Astrocyte (in vitro differentiated cells and primary cell): ENCODE data around the gene GLS2. TPM values are rescaled to one million over a fixed set of nuclear protein-coding genes. Genes with fewer than 3 reads are reported as not detected.
A peak's percentile ranks its signal among the peaks of the same experiment; 100 is the strongest.

ENCODE experiments used
- DNase-seq: peaks from one replicate; pipeline ENCODE4 v3.0.0-alpha.2; 2010; ENCODE audit warnings: low read depth
- FAIRE-seq: peaks from 2 replicates; lab custom pipeline; 2011; peaks lifted over from hg19 to GRCh38; lab: Jason Lieb, UNC
- H2AFZ ChIP-seq: 2 replicates; pipeline ENCODE4 v1.6.0; 2012; ENCODE audit warnings: low read depth, low read length, inconsistent platforms
- H3K27ac ChIP-seq: 2 replicates; pipeline ENCODE4 v1.5.1; 2011; ENCODE audit warnings: low read depth, low read length, inconsistent platforms
- H3K27me3 ChIP-seq: 2 replicates; pipeline ENCODE4 v1.6.0; 2011; ENCODE audit warnings: low read length, inconsistent platforms; ENCODE audit not compliant: insufficient read depth
- H3K36me3 ChIP-seq: 2 replicates; pipeline ENCODE4 v1.5.1; 2011; ENCODE audit warnings: low read length, inconsistent platforms; ENCODE audit not compliant: insufficient read depth
- H3K4me1 ChIP-seq: 2 replicates; pipeline ENCODE4 v1.5.1; 2011; ENCODE audit warnings: low read length, inconsistent platforms; ENCODE audit not compliant: insufficient read depth
- H3K4me2 ChIP-seq: 2 replicates; pipeline ENCODE4 v1.6.0; 2012; ENCODE audit warnings: low read length, inconsistent platforms
- H3K4me3 ChIP-seq: 2 replicates; pipeline ENCODE4 v1.5.1; 2011; ENCODE audit warnings: low read depth, mild to moderate bottlenecking, low read length, inconsistent platforms; ENCODE audit not compliant: insufficient read depth
- H3K79me2 ChIP-seq: 2 replicates; pipeline ENCODE4 v1.6.0; 2012; ENCODE audit warnings: mild to moderate bottlenecking, low read length, inconsistent platforms; ENCODE audit not compliant: insufficient read depth
- H3K9ac ChIP-seq: 2 replicates; pipeline ENCODE4 v1.6.0; 2012; ENCODE audit warnings: mild to moderate bottlenecking, low read length, inconsistent platforms
- H3K9me3 ChIP-seq: 2 replicates; pipeline ENCODE4 v1.5.1; 2012; ENCODE audit warnings: low read depth, mild to moderate bottlenecking, low read length, inconsistent platforms; ENCODE audit not compliant: insufficient read depth
- H4K20me1 ChIP-seq: 2 replicates; pipeline ENCODE4 v1.6.0; 2012; ENCODE audit warnings: low read length, inconsistent platforms; ENCODE audit not compliant: insufficient read depth
- H3K27ac Mint-ChIP-seq: one replicate; pipeline ENCODE4 v1.8.0; 2021; ENCODE audit warnings: mild to moderate bottlenecking, mixed read lengths; ENCODE audit not compliant: unreplicated experiment
- H3K27me3 Mint-ChIP-seq: one replicate; pipeline ENCODE4 v1.8.0; 2021; ENCODE audit warnings: low read depth, mixed read lengths; ENCODE audit not compliant: unreplicated experiment
- H3K36me3 Mint-ChIP-seq: one replicate; pipeline ENCODE4 v1.8.0; 2021; ENCODE audit warnings: low read depth, mixed read lengths; ENCODE audit not compliant: unreplicated experiment
- H3K4me1 Mint-ChIP-seq: one replicate; pipeline ENCODE4 v1.8.0; 2021; ENCODE audit warnings: low read depth, mixed read lengths; ENCODE audit not compliant: unreplicated experiment
- H3K4me3 Mint-ChIP-seq: one replicate; pipeline ENCODE4 v1.8.0; 2021; ENCODE audit warnings: mild to moderate bottlenecking, moderate library complexity, mixed read lengths; ENCODE audit not compliant: unreplicated experiment
- H3K9me3 Mint-ChIP-seq: one replicate; pipeline ENCODE4 v1.8.0; 2021; ENCODE audit warnings: mild to moderate bottlenecking, mixed read lengths; ENCODE audit not compliant: unreplicated experiment
- EZH2 ChIP-seq: IDR thresholded peaks from 2 replicates; pipeline ENCODE4 v1.6.1; 2012; ENCODE audit warnings: mild to moderate bottlenecking, low read length, inconsistent platforms; ENCODE audit not compliant: insufficient read depth
- total RNA-seq: library from RNA; stranded (reverse); gene quantifications from 2 replicates; pipeline ENCODE4 v1.2.1, GENCODE V29; 2021
- TF ChIP-seq, protein P1 (sequence below): IDR thresholded peaks from 2 replicates; pipeline ENCODE4 v1.5.1; 2011; ENCODE audit warnings: low read depth, mild to moderate bottlenecking, inconsistent platforms, low read length, moderate library complexity; ENCODE audit not compliant: insufficient read depth

Gene GLS2
- total RNA-seq, 1 donor from 2014 or later = 1.1 TPM

- no peak for TF ChIP-seq EZH2
- TF ChIP-seq, protein P1, sequence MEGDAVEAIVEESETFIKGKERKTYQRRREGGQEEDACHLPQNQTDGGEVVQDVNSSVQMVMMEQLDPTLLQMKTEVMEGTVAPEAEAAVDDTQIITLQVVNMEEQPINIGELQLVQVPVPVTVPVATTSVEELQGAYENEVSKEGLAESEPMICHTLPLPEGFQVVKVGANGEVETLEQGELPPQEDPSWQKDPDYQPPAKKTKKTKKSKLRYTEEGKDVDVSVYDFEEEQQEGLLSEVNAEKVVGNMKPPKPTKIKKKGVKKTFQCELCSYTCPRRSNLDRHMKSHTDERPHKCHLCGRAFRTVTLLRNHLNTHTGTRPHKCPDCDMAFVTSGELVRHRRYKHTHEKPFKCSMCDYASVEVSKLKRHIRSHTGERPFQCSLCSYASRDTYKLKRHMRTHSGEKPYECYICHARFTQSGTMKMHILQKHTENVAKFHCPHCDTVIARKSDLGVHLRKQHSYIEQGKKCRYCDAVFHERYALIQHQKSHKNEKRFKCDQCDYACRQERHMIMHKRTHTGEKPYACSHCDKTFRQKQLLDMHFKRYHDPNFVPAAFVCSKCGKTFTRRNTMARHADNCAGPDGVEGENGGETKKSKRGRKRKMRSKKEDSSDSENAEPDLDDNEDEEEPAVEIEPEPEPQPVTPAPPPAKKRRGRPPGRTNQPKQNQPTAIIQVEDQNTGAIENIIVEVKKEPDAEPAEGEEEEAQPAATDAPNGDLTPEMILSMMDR = no peak
Measured at GRCh38 chr12:56530390-56531055, 42.6 kb upstream of the GLS2 start.

DNA sequence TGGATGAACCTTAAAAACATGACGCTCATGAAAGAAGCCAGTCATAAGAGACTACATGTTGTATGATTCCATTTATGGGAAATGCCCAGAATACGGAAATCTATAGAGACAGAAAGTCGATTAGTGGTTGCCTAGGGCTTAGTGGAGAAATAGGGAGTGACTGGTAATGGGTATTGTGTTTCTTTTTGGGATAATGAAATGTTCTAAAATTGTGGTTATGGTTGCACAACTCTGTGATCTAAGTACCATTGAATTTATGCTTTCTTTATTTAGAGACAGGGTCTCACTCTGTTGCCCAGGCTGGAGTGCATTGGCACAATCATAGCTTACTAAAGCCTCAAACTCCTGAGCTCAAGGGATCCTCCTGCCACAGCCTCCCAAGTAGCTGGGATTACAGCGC is 41.7 kb upstream of the GLS2 start:
- Histone ChIP-seq H4K20me1 (peaks cover 27% of the 10 kb centered on the region), H3K27ac (no peak overlapping the region), H3K79me2 (peaks cover 93% of the 10 kb centered on the region), H3K9me3 (no peaks in the 10 kb centered on the region), H3K4me1 (peaks cover 9% of the 10 kb centered on the region), H3K36me3 (no peaks in the 10 kb centered on the region), H3K9ac (no peak overlapping the region), H3K4me2 (no peak overlapping the region), H3K4me3 (no peak overlapping the region), H2AFZ (no peak overlapping the region), H3K27me3 (no peaks in the 10 kb centered on the region)
- Mint-ChIP-seq H3K27me3 (no peaks in the 10 kb centered on the region), H3K4me1 (peaks cover 26% of the 10 kb centered on the region), H3K4me3 (no peak overlapping the region), H3K27ac (peak overlapping the region; percentile 63), H3K9me3 (no peaks in the 10 kb centered on the region), H3K36me3 (peaks cover 4% of the 10 kb centered on the region)
- no peak for DNase-seq
- TF ChIP-seq EZH2 = no peak
- TF ChIP-seq, protein P1 = no peak
- no peak for FAIRE-seq

More at GRCh38 chr12:56530390-56531055, 42.6 kb upstream of the GLS2 start:
- H3K4me3 ChIP-seq = no peak overlapping the region
- no peak overlapping the region for H3K27ac Mint-ChIP-seq
- H3K79me2 ChIP-seq = peaks cover 92% of the 10 kb centered on the region
- no peak overlapping the region for H3K4me2 ChIP-seq
- H3K27me3 ChIP-seq = no peaks in the 10 kb centered on the region
- no peak for FAIRE-seq
- peaks cover 26% of the 10 kb centered on the region for H3K4me1 Mint-ChIP-seq
- H3K9me3 Mint-ChIP-seq = no peaks in the 10 kb centered on the region
- no peak overlapping the region for H3K27ac ChIP-seq
- no peak overlapping the region for H3K4me3 Mint-ChIP-seq
- H3K36me3 ChIP-seq = no peaks in the 10 kb centered on the region
- no peak overlapping the region for H3K9ac ChIP-seq
- peaks cover 4% of the 10 kb centered on the region for H3K36me3 Mint-ChIP-seq
- H2AFZ ChIP-seq = no peak overlapping the region
- H3K9me3 ChIP-seq = no peaks in the 10 kb centered on the region
- H4K20me1 ChIP-seq = peaks cover 34% of the 10 kb centered on the region
- peaks cover 9% of the 10 kb centered on the region for H3K4me1 ChIP-seq
- DNase-seq = no peak
- no peaks in the 10 kb centered on the region for H3K27me3 Mint-ChIP-seq

DNA sequence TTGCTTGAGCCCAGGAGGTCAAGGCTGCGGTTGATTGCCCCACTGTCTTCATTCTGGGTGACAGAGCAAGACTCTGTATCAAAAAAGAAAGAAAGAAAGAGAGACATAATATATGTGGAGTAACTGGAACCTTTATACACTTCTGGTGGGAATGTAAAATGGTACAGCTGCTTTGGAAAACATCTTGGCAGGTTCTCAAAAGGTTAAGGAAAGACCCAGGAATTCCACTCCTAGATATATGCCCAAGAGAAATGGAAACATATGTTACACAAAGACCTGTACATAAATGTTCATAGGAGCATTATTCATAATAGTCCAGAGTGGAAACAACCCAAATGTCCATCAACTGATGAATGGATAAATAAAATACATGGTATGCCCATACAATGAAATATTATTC is 40.9 kb upstream of the GLS2 start:
- no peak overlapping the region for H3K27ac Mint-ChIP-seq
- peaks cover 4% of the 10 kb centered on the region for H3K36me3 Mint-ChIP-seq
- peaks cover 30% of the 10 kb centered on the region for H3K4me1 Mint-ChIP-seq
- Histone ChIP-seq H3K36me3 (no peaks in the 10 kb centered on the region), H3K4me3 (no peak overlapping the region), H3K27me3 (no peaks in the 10 kb centered on the region), H2AFZ (no peak overlapping the region), H3K4me2 (no peak overlapping the region), H3K9me3 (no peaks in the 10 kb centered on the region), H3K27ac (no peak overlapping the region), H4K20me1 (peaks cover 21% of the 10 kb centered on the region), H3K4me1 (peaks cover 9% of the 10 kb centered on the region), H3K9ac (no peak overlapping the region), H3K79me2 (peaks cover 93% of the 10 kb centered on the region)
- DNase-seq (peak; percentile 8), FAIRE-seq (no peak)
- TF ChIP-seq EZH2 = no peak
- TF ChIP-seq, protein P1 = no peak
- H3K9me3 Mint-ChIP-seq = no peaks in the 10 kb centered on the region
- H3K27me3 Mint-ChIP-seq = no peaks in the 10 kb centered on the region
- H3K4me3 Mint-ChIP-seq = no peak overlapping the region
